DOHH2 (cell line): Measurements from ENCODE around the gene SEC63.

Experiments used
- EZH2phosphoT487 ChIP-seq: fragments of 200-600 bp; sonication (generic); IDR thresholded peaks from 2 replicates; pipeline ENCODE4 v1.6.1; 2017; ENCODE audit warnings: borderline replicate concordance, mild to moderate bottlenecking, antibody characterized with exemption, low read length, moderate library complexity, mixed read lengths
- TF ChIP-seq, protein P1 (sequence below): fragments of 200-600 bp; sonication (generic); IDR thresholded peaks from one replicate; pipeline ENCODE4 v1.5.1; 2014; ENCODE audit warnings: antibody characterized with exemption, mild to moderate bottlenecking, low read depth, low read length; ENCODE audit not compliant: poor library complexity, severe bottlenecking

DNA sequence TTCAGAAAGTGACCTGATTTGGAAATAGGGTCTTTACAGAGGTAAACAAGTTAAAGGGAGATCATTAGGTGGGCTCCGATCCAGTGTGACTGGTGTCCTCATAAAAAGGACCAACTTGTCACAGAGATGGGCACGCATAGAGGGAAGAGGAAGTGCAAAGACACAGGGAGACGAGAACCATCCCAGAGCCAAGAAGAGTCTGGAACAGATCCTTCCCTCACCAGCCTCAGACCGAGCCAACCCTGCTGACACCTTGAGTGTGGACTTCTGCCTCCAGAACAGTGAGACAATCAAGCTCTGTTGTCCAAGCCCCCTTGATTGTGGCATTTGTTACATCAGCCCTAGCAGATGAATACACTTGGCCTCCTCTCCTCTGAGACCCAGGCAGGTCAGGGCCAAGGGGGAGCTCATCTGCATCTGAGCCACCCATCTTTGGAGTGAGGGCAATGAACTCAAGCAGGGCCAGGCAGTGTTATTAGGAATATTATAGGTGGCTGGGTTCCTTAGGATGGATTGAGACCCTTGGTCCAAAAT lies 111.7 kb downstream of the SEC63 start:
- TF ChIP-seq, protein P1, sequence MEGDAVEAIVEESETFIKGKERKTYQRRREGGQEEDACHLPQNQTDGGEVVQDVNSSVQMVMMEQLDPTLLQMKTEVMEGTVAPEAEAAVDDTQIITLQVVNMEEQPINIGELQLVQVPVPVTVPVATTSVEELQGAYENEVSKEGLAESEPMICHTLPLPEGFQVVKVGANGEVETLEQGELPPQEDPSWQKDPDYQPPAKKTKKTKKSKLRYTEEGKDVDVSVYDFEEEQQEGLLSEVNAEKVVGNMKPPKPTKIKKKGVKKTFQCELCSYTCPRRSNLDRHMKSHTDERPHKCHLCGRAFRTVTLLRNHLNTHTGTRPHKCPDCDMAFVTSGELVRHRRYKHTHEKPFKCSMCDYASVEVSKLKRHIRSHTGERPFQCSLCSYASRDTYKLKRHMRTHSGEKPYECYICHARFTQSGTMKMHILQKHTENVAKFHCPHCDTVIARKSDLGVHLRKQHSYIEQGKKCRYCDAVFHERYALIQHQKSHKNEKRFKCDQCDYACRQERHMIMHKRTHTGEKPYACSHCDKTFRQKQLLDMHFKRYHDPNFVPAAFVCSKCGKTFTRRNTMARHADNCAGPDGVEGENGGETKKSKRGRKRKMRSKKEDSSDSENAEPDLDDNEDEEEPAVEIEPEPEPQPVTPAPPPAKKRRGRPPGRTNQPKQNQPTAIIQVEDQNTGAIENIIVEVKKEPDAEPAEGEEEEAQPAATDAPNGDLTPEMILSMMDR: no peak
- TF ChIP-seq EZH2phosphoT487: no peak
